ENCODE data around the gene HYDIN. TPM values are rescaled to one million over a fixed set of nuclear protein-coding genes. Genes with fewer than 3 reads are reported as not detected.
"Not testable (repeated sequence)": the region's sequence is repeated elsewhere in the genome, so short reads cannot be mapped to it uniquely, and the experiment has no call there.

The HYDIN gene
- polyA plus RNA-seq, 3 donors = 11.5 to 19.6 (median 18.6) TPM

DNA sequence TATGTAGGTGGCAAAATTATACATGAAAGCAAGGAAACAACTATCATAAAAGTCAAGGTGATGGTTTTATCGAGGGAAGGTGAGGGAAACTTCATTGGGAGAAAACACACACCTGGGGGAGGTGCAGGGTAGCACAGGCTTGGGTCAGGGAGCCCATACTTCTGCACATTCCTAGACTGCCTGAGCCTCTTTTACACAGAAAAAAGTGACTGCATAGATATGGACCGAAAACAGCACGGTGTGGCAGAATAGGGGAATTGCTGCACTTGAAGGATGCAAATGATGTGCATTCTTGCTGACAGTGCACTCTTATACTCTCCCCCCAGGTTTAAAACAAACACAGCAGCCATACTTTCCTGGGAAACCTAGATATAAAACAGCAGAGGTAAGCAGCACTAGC, 120.0 kb downstream of the HYDIN start:
- DNase-seq = not testable (repeated sequence)

DNA sequence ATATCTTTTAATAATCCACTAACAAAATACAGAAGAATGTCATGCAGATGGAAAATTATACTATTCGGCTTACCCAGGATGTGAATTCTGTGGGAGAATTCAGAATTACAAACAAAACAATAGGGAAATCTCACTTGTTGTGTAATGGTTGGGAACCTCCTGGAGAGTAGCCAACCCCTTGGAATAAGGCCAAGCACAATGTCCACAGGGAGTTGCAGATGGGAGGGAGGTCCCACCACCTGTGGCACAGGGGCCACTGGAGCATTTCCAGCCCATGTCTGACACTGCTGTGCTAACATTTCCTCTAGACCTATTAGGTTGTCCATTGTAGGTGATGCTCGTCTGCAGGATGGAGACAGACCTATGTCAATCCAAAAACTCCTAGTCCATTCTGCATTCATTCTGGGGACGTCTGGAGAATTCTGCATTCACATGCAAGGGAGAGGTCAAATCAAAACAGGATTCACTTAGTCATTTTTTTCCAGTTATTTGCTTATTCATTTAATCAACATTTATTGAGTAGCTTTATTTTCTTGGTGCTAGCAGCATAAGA, 120.8 kb downstream of the HYDIN start:
- DNase-seq = not testable (repeated sequence)

DNA sequence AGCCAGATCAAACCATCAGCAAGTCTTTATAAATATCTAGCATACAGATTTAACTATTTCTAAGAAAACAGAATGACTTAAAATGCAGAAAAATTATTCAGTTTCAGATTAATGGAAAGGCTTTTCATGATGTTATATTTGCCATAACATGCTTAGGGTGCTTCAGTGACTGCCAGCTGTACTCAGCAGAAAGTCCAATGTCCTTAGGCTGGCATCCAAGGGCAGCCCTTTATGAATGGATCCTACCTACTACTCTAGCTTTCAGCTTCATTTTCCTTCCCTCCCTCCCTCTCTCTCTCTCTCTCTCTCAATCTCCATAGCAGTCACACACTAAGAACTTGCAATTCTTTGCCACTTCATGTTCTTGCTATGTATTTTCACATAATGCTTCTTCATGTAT, 124.6 kb downstream of the HYDIN start:
- not testable (repeated sequence) for DNase-seq

DNA sequence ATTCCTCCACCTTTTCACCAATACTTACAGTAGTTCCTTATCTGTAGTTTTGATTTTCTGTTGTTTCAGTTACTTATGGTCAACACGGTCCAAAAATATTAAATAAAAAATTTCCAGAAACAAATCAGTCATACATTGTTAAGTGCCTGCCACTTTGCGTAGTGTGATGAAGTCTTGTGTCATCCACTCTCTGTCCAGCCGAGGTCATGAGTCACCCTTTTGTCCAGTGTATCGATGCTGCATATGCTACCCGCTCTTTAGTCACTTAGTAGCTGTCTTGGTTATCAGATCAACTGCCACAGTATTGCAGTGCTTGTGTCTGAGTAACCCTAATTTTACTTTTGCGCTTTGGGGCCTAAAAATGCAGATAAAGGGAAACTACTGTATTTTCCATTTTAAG, 146.9 kb downstream of the HYDIN start:
- not testable (repeated sequence) for DNase-seq

DNA sequence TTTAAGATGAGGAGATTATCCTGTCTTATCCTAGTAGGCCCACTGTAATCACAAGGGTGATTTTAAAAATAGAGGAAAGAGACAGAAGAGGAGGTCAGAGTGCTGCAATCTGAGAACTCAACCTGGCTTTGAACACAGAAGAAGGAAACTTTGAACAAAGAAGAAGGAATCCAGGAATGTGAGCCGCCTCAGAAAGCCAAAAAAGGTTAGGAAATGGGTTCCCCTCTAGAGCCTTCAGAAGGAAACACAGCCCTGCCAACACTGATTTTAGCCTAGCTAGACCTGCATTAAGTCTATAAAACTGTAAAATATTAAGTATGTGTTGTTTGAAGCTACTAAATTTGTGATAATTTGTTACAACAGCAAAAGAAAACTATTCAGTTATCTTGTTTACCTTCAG, 149.7 kb downstream of the HYDIN start:
- not testable (repeated sequence) for DNase-seq

DNA sequence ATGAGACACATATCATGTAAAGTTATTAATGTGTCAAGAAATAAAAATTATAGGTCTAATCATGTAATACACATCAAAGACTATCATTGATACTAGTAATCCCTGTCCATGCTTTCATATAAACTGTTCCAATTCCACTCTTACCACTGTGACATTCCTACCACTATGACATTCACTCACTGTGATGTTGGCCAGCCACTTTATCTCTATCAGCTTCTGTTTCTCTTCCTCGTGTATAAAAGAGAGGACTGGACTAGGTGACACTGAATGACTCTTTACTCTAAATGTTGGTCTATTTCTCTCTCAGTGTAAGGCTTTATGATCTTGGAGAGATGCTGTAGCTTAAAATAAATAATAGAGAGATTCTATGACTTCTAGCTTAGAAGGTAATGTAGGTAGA, 150.3 kb downstream of the HYDIN start:
- DNase-seq = not testable (repeated sequence)

DNA sequence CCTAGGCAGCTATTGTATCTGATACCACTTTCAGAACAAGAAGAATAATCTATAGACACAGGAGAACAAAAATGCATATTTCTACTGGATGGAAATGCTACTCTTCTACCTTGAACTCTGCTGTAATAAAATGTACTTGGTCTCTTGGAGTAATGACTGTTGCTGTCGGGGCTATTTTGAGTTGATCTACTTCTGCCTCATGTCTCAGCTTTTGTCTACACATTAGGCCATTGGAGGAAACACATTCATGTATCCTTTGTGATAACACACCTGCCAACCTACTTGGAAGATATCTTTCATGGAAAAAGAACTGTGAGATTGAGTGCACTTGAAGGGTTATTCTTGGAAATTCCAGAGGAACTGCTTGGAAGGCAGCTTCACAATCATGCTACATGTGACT, 159.9 kb downstream of the HYDIN start:
- not testable (repeated sequence) for DNase-seq

DNA sequence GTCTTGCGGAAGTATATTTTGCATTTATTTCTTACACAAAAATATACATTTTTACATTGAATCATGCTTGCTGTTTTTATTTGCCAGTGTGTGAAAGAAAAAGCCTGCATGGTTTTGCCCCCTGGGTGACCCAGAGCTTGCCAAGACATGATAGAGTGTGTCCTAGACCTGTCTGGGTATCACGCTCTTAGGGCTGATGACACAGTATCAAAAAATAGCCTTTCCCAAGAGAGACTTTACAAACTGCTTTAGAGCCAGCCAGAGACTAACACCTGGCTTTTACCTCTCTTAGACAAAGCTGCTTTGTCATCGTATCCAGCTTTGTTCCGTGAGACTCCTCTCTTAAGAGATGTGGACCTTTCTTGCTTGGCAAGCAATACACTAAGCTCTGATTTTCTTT, 160.7 kb downstream of the HYDIN start:
- not testable (repeated sequence) for DNase-seq

DNA sequence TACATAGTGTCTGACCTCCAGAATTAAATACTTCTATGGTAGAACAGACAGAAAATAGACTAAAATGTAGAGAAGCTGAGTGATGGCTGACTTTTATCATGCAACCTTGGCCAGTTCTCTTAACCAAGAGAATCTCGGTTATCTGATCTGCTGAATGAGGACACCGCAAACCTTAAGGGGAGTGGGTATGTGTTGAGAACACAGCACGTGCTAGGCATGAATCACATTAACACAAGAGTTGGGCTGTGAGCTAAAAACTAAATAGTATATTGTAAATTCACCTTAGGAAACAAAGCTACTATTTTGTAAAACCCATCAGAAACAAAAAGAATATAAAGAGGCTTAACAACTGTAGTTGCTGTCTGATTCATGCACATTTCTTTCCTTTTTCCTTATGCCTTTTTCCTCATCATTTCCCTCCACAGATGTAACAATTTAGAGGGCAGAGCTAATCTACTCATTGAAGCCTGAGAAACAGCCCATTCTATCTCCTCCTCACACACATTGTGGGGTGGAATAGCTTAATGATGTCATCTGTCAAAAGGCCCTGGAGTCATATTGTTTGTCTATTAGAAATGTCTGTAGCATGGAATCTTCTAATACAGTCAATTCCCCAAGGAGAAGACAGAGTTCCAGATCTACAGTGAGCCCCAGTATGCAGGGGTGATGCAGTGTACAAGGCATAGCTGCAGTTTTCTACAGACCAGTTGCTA, 176.5 kb downstream of the HYDIN start:
- not testable (repeated sequence) for DNase-seq

DNA sequence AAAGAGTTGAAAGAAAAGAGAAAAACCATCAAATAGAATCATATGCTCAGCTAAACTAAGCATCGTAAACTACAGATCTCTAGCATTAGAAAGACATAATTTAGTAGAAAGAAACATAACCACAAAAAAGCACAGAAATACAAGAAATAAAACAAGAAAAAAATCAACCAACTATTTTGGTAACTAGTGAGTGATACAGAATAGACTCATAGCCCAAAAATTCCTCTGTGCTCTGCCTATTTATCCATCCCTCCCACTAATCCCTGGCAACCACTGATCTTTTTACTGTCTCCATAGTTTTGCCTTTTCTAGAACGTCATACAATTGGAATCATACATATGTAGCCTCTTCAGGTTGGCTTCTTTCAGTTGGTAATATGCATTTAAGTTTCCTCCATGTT, 180.2 kb downstream of the HYDIN start:
- DNase-seq = not testable (repeated sequence)

DNA sequence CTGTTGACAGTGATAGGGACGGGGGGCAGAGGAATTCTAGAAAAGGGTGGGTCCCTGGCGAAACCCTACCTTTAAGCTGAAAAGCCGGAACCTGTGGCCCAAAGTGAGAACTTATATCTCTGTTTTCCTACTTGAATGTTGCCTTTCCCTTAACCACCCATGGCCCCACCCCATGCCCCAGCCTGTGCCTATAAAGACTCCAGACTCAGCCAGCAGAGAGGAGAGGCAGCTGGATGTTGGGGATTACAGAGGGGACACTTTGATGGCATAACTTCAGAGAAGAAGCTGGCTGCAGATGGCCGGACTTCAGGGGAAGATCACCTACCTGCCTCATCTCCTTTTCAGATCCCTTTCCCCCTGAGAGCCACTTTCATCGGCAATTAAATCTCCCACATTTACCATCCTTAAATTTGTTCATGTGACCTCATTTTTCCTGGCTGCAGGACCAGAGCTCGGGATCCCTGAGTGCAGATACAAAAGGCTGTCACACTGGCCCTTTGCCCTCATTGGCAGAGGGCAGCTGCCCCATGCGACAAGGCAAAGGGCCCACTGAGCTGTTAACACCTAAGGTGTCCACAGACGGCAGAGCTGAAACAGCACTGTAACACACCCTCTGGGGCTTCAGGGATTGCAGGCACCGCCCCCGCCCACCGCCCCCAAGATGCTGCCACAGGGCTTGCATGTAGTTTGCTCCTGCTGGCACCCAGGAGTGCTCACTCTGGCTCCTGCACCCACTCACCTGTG, 191.0 kb downstream of the HYDIN start:
- DNase-seq = not testable (repeated sequence)

DNA sequence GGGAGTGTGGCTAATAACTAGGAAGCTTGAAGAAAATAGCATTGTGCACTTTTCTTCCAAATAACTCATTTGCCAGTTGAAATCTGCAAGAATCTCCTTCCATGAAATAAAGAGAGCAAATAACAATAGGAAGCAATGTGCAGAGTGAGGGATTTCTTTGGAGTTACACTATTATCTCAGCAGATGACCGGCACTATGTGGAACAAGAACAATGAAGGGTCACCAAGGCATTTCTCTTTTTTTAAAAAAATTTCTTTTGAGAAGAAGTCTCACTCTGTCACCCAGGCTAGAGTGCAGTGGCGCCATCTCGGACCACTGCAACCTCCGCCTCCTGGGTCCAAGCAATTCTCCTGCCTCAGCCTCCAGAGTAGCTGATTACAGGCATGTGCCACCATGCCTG, 192.1 kb downstream of the HYDIN start:
- DNase-seq = not testable (repeated sequence)

DNA sequence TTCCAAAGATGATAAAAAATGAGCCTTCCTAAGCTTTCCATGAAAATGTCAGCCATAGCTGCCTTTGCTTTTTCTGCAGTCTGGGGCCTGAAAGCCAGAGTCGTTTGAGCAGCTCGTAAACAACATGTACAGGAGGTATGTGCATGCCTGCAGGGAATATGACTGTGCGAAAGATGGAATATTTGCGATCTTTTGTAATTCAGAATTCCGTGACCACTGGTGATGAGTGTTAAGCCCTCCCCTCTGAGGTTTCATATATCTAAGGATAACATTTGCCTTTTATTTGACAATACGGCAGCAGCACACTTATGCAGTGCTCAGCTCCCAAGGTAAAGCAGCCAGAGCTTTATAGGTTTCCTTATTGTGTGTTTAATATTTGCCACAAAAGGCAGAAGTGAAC, 192.5 kb downstream of the HYDIN start:
- not testable (repeated sequence) for DNase-seq

DNA sequence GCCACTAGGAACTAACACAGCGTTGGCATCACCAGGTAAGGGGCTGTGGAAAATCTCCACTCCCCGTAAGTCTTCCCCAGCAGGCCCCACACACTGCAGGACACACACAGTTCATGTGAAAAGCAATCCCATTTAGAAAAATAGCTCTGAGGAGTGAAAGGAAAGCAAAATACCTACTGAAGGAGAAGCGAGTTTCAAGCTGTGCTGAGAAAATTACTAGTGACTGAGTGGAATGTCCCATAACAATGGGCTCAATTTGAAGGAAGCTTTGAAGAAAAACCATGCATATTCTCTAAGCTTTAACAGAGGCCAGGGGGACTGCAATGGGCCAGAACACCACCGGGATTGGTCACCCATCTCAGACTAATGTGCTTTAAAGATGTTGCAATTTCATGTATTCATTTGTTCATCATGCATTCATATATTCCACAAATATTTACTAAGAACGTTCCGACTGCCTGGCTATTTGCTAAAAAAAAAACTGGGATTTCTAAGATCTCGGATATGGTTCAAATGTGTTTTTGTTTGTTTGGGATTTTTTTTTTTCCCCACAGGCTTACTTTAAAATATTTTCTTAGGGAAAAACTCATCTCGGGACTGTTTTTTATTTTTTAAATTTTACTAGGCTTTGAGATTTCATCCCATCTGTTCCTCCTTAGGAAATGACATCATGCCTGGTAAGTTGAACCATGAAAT, 202.3 kb downstream of the HYDIN start:
- not testable (repeated sequence) for DNase-seq

DNA sequence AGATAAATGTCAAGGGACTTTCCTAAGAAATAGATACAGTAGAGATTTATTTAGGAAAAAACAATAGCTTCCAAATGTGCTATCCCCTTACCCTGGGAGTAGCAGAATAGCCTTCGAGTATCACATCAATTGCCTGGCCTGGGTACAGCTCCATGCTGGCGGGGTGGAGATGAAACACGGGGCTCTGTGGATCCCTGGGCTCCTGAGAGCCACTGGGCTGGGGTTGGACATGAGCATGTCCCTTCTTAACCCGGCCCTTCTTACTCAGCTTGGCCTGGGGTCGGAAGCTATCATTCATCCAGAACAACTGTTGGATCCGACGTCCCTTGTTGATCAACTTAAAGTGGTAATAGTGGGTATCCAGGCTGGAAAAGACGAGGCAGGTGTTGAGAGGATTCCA, 203.0 kb downstream of the HYDIN start:
- DNase-seq = not testable (repeated sequence)

DNA sequence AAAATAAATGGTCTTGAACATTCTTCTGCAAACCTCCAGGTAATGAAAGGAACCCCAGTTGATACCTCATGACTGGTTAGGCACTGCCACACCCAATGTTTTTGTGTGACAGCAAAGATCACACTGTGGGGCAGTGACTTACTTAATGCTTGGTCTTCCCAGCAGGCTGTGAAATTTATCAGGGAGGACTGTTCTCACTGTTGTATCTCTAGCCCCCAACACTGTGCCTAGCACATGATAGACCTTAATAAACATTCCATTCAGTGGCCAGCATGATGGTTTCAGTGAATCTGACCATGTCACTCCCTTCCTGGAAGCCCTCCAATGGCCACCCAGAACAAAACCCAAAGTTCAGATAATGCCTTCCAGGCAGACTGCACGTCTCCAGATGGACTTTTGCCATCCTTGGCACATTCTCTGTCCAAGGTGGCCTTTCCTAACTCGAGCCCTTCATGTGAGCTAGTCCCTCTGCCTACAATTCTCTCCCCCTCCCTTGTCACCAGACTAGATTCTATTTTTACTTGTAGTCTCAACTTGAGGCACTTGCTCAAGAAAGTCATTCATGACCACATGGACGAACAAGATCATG, 206.6 kb downstream of the HYDIN start:
- DNase-seq = not testable (repeated sequence)

DNA sequence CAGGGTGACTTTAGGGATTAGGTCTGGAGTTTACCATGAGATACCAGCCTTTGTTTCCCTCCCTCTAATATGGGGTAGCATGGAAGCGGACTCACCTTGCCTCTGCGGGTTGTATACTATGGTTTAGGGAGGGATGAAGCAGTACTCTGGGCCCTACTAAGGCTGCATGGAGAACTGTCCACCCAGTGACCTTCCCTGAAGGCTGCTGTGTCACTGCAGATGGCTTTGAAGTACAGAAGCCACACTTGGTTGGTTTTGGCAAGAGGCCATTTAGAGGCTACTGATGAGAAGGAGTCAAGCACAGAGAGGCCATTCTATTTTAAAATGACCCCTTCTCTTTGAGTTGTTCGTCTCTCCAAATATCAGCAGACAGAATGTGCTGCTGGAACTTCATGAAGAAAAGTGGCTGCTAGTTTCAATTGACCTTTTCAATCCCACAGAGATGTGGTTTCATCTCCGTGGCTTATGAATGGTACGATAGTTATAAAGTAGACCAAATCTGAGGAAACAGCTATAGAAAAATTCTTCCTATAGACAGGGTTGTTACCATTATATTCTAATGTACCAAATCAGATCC, 208.5 kb downstream of the HYDIN start:
- DNase-seq = not testable (repeated sequence)

DNA sequence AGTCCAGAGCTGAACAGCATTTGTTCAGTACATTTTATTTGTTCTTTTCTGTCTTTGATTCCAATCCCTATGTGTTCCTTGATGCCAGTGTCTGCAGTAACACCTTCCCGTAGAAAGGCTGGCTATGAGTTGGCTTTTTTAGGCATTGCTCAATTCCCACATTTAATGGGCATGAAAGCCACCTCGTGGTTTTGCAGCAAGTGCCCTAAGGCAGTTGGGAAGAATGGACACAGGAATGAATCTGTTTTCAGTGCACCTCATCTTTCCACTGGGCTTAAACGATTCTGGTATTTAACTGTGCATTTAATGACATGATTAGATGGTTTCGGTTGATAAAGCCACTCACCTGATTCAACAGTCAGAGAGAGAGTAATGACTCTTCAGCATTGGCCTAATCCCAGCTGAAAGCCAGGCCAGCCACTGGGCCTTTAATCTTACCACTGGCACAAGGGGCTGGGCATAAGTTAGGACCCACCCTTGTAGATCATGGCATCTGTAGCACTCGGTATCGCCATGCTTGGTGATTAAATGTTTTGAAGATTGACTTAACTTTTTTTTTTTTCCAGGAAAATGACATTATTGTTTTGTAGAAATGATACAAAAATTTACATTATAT, 211.3 kb downstream of the HYDIN start:
- not testable (repeated sequence) for DNase-seq

DNA sequence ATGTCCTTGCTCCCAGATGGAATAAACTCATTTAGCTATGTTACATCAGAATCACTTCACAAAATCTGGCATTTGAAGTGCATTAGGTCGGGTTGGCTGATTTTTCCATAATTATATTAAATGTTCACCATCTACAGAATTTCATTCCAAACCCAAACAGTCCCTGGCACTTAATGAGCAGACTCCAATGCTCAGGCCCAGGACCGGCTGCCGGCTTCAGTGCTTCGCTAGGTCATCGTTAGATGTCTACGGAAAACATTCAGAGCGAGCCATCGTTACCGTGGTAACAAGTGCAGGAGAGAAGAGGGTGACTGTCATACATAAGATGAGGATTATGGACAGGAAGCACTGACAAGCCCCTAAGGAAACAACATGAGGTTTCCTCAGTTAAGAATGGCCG, 215.1 kb downstream of the HYDIN start:
- not testable (repeated sequence) for DNase-seq

DNA sequence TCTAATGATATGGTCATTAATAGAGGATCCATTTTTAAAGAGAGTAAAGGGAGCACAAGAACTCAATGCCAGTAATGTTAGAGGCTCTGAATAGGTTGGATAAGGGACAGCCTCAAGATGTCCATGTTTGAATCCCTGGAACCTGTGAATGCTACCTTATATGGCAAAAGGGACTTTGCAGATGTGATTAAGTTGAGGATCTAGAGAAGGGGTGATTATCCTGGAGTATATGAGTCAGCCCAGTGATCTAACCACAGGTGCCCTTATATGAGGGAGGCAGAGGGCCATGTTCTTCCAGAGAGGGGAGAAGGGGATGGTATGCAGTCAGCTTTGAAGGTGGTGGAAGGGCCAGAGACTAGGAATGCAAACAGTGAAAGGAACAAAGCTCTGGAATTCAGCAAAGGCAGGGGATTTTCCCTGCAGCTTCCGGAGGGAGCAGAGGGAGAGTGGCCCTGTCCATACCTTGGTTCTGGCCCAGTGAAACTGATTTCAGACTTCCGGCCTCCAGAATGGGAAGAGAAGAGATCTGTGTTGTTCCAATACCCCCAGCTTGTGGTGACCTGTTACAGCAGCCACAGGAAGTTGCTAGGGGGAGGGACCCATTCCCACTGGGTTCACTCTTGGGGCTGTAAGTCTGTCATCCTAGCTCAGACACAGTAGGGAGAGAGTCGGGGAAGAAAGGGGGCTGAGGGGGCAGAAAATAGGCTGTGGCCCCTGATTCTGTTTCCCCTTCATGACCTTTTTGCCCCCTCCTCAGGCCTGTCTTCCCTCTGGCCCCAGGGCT, 220.9 kb downstream of the HYDIN start:
- DNase-seq = not testable (repeated sequence)
